GM18868 (cell line): ENCODE data around the gene USP30.
"Not testable (repeated sequence)": the region's sequence is repeated elsewhere in the genome, so short reads cannot be mapped to it uniquely, and the experiment has no call there.

Source experiments
- ATAC-seq: cut with Tn5 transposase; IDR thresholded peaks from one replicate; pipeline ENCODE4 v1.9.1; 2021; ENCODE audit warnings: mild to moderate bottlenecking, moderate library complexity; ENCODE audit not compliant: unreplicated experiment

USP30 gene, protein sequence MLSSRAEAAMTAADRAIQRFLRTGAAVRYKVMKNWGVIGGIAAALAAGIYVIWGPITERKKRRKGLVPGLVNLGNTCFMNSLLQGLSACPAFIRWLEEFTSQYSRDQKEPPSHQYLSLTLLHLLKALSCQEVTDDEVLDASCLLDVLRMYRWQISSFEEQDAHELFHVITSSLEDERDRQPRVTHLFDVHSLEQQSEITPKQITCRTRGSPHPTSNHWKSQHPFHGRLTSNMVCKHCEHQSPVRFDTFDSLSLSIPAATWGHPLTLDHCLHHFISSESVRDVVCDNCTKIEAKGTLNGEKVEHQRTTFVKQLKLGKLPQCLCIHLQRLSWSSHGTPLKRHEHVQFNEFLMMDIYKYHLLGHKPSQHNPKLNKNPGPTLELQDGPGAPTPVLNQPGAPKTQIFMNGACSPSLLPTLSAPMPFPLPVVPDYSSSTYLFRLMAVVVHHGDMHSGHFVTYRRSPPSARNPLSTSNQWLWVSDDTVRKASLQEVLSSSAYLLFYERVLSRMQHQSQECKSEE

DNA sequence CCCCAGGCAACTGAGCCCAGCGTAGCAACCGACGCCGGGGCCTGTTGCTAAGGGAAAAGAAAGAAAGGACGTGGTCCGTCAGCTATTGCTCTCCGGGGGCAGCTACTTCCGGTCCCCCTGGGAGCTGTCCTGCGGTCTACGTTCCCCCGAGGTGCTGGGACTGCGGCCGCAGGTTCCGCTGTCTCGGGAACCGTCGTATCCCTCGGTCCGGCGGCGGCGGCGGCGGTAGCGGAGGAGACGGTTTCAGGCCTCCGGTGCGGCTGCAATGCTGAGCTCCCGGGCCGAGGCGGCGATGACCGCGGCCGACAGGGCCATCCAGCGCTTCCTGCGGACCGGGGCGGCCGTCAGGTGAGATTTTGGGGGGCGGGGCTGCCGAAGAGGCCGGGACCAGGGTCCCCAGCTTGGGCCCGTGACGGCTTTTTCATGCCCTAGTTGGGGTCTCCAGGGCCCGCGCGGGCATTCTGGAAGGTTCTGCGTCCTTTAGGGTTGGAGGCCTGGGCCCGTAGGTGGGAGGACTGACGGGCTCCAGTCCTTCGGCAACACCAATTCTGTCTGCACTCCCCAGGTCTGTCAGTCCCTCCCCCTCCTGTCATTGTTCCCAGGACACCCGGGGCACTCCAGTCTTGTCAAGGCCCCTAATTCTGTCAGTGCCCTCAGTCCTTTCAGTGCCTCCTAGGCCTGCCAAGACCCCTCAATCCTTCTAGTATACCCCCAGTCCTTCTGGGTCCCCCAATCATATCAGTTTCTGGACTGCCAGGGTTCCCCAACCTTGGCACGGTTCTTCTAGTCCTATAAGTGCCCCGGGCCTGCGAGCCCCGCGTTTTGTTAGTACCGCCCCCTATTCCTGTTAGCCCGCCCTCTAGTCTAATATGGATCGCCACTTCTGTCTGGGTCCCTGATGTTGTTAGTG lies at the start of gene USP30:
USP30 (plus strand) TSS at position 163 of the 910 bp plus-strand sequence; CDS start at position 266, 103 bp downstream.
- ATAC-seq, result peak; percentile 79

DNA sequence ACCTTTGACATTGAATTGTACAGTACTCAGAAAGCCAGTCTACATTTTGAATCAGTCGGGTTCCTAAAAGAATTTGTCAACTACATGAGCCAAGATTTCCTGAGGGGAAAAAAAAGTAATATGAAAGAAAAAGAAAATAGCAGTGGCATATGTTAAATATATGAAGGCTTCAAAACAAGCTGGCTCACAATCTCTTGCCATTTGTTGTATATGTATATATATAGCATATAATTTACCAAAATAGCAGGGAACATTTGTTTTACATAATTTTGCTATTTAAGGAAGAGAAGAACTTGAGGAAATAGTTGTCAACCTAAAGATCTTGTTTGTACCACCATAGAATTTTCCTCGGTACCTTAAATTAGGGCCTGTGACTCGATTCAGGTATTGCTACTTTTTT lies 48.4 kb upstream of the USP30 start:
- ATAC-seq, result no peak

DNA sequence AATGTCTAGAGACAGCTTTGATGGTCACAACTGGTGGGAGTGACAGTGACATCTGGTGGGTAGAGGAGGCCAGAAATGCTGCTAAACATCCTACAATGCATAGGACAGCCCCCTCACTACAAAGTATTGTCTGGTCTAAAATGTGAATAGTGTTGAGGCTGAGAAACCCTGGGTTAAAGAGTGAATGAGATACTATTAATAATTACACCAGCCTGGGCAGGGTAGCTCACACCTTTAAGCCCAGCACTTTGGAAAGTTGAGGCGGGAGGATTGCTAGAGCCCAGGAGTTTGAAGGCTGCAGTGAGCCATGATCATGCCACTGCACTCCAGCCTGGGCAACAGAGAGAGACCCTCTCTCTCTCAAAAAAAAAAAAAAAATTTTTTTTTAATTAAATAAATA lies 42.6 kb upstream of the USP30 start:
- ATAC-seq, result no peak

DNA sequence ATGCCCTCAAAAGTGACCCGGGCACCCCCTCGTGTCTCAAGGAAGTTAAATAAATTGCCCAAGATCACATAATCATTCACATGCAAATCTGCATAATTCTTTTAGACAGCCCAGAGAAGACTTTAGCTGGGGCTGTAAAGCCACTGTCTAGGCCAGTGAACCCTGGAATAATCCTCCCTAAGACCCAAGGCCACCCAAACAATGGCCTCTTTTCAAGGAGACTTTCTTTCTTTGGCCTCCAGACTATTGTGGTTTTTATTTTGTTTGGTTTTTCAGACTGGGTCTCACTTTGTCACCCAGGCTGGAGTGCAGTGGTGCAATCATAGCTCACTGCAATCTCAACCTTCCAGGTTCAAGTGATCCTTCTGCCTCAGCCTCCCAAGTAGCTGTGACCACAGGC lies 42.1 kb upstream of the USP30 start:
- no peak for ATAC-seq

DNA sequence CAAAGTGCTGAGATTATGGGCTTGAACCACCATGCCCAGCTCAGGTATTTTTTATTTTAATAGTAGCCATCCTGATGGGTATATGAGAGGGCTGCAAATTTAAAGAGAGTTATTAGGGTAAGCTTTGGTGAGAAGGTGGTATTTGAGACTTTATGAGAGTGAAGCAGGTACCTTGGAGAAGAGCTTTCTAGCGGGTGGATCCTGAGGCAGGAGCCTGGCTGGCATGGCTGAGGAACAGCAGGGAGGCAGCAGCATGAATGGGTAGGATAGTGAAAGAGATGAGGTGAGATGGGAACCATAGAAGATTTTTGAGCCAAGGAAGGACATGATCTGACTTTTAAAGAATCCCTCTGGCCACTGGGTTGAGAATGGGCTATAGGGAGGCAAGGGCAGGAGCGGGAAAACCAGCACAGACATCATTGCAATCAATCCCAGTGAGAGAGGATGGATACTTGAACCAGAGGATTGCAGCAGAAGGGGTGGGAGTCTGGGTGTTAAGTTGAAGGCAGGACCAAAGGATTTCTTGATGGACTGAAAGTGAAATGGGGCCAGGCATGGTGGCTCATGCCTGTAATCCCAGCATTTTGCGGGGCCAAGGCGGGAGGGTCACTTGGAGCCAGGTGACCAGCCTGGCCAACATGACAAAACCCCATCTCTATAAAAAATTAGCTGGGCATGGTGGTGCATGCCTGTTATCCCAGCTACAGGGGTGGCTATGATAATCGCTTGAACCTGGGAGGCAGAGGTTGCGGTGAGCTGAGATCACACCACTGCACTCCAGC lies 37.2 kb upstream of the USP30 start:
- ATAC-seq, result no peak

DNA sequence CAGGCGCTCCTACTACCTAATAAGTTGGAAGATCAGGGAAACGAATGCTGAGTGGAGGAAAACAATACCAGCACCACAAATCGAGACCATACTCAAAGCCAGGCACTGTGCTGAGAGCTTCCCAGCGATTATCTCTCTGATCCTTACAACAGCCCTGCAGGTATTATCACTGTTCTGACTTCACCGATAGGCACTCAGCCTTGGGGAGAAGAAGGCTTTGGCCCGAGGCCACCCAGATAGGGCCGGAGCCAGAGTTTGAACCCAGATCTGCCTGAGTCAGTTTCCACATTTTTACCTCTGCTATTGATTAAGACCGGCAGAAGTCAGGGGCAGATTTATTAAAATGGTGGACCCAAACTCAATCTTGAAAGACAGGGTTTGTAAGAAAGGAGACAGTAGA lies 36.4 kb upstream of the USP30 start:
- no peak for ATAC-seq

DNA sequence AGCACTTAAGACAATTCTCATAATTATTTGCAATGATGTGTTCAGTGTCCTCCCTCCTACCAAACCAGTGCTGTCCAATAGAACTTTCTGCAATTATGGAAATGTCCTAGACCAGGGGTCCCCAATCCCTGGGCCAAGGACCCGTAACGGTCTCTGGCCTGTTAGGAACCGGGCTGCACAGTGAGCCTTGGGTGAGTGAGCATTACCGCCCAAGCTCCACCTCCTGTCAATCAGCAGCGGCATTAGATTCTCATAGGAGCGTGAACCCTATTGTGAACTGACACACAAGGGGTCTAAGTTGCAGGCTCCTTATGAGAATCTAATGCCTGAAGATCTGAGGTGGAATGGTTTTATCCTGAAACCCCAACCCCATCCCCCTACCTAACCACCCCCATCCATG lies 35.4 kb upstream of the USP30 start:
- no peak for ATAC-seq

DNA sequence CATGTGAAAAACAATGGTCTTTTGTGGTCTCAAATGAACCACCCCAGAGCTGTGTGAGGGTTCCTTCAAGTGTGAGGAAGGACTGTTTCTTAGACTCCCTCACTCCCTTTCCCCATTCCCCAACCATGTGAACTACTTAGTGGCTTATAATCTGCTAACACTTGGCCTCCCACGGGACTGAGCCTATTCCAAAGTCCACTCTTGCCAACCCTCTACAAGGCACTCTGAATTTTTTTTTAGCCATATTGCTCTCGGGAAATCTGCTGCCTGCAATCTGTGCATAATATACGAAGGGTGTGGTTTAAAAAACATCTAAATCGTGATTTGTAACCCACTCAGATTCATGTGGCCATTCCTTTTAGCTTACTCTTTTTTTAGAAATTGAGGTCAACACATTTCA lies 34.1 kb upstream of the USP30 start:
- no peak for ATAC-seq

DNA sequence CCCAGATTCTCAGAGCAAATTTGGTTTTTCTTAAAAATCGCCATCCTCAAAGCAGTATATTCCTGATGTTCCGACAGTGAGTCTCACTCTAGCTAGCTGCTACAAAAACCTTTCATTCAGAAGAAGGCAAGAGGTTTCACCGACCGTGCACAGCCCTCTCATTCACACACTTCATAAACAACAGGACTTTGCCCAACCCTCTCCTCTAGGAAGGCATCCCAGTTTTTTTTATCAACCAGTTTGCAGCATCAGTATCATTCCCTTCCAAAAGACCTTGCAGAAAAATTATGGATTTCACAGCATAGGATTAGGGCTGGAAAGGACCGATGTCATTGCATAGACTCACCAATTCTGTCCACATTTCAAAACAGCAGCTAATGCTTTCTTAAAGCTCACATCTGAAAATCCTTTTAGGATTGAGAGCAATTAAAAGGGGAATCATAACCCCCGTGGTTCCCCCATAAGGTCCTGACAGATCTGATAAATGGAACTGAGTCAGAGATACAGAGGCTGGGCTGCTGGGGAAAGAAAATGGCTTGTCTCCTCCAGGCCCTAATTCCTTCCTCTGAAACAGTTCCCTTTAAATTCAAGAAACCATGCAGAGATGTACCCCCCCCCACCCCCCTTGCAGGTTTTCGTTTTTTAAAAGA lies 32.1 kb upstream of the USP30 start:
- ATAC-seq, result no peak

DNA sequence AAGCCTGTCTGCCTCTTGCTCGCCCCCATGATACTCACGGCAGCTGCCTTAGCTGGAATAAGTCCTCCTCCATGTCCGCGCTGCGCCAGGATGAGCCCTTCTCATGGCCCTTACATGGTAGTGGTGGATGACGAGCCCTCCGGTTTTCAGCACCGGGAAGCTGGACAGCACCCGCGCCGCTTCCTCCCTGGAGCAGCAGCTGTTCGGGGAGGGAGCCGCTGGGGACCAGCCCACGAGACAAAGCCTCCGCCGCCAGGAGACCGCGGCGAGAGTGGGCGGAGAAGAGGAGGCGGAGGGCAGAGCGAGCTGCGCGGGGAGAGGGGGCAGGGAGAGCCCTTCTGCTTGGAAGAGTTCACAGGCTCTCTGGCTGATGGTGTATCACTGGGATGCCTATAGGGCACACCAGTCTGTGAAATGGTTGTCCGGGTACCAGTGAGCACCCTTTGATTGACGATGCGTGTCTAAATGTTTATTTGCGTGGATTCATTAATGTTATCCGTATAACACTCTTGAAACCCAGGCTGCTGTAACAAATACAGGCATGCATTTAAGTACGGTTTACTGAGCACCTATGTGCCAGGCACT lies 31.5 kb upstream of the USP30 start, which contains the start of gene SVOP:
SVOP (minus strand) TSS at position 273 of the 585 bp plus-strand sequence; CDS start at position 73, 200 bp downstream.
- ATAC-seq, result no peak

DNA sequence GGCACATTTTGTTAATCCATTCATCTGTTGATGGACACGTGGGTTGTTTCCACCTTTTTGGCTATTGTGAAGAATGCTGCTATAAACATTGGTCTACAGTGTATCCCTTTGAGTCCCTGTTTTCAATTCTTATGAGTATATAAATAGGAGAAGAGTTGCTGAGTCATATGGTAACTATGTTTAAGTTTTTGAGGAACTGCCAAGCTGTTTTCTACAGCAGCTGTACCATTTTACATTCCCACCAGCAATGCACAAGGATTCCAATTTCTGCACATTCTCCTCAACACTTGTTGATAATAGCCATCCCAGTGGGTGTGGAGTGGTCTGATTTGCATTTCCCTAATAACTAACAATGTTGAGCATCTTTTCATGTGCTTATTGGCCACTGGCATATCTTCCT lies 24.6 kb upstream of the USP30 start:
- ATAC-seq, result no peak

DNA sequence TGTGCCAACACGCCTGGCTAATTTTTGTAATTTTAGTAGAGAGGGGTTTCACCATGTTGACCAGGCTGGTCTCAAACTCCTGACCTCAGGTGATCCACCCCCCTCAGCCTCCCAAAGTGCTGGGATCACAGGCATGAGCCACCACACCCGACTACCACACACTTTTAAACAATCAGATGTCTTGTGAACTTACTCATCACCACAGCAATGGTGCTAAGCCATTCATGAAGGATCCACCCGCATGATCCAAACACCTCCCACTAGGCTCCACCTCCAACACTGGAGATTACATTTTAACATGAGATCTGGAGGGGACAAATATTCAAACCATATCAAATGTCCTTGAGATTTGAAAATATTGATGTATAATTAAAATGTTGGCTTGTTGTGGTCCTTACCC lies 23.8 kb upstream of the USP30 start:
- ATAC-seq, result not testable (repeated sequence)

DNA sequence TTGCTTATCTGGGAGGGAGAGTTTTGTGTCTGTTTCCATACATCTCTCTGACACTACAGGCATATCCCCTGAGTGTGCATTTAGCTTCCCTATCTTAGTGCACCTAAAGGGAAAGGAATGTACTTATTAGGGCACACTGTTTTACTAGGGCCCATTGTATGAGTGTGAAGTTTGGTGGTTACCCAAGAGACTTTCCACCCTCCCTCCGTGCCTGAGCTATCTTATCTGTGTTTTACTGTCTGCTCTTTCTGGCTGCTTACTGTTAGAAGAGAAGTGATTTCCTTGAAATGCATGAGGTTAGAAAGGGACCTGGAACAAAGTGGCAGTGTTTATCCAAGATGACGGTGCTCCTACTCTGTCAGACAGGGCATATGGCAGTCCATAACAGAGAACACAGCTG lies 23.0 kb upstream of the USP30 start:
- ATAC-seq, result no peak

DNA sequence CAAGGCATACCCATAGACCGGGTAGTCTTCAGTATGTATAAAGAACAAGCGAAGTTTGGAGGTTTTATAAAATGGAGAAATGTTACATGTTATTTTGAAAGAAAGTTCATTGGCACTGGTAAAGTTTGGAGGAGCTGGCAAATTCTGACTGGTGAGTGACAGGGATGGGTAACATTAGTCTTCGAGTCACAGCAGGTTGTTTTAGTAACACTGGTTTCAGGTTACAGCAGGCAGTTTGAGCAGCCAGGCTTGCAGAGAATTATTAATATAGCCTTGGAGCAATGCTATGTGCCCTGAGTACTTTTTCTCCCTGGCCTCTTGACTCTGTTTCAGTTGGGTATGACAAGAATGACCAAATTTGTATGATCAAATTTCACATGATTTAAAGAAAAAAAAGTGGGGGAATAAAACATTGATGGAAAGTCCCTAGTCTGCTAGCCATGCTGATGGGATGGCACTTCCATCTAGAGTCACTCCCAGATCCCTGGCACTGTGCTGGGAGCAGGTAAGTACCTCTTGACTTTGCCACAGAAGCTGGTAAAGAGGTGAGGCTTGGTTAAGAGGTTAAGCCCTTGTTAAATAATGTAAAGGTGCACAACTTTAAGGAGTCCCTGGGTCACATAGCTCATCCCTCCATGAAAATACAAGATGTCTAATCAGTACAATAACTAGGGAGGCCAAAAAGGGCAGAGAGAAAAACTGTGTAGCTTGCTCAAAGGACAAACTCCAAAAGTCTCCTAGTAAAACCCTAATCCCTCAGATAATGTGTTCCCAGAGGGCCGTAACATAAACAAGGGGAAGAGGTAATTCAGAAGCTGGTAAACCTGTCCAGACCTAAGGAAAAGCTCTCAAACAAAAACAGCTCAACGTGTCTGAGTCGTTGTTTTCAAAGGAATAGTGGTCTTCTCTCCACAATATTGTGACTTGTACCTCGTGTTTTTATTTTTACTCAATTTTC lies 18.9 kb upstream of the USP30 start:
- ATAC-seq, result no peak

DNA sequence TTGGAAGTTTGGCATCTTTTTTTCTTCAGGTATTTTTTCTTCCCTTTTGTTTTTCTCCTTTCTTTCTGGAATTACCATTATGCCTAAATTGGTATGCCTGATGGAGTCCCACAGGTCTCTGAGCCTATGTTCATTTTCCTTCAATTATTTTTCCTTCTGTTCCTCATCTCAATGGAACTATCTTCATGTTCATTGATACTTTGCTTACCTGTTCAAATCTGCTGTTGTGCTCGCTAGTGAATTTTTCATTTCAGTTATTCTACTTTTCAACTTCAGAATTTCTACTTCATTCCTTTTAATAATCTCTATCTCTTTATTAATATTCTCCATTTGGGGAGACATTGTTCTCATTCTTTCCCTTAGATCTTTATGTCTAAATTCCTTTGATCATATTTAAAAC lies 15.4 kb upstream of the USP30 start:
- ATAC-seq, result no peak

DNA sequence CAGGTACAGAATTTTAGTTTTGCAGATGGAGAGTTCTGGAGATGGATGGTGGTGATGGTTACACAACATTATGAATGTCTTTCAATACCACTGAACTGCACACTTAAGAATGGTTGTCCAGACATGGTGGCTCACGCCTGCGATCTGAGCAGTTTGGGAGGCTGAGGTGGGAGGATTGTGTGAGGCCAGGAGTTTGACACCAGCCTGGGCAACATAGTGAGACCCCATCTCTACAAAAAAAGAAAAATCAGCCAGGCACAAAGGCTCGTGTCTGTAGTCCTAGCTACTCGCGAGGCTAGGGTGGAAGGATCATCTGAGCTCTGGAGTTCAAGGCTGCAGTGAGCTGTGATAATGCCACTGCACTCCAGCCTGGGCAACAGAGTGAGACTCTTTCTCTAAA lies 8.1 kb upstream of the USP30 start:
- no peak for ATAC-seq

DNA sequence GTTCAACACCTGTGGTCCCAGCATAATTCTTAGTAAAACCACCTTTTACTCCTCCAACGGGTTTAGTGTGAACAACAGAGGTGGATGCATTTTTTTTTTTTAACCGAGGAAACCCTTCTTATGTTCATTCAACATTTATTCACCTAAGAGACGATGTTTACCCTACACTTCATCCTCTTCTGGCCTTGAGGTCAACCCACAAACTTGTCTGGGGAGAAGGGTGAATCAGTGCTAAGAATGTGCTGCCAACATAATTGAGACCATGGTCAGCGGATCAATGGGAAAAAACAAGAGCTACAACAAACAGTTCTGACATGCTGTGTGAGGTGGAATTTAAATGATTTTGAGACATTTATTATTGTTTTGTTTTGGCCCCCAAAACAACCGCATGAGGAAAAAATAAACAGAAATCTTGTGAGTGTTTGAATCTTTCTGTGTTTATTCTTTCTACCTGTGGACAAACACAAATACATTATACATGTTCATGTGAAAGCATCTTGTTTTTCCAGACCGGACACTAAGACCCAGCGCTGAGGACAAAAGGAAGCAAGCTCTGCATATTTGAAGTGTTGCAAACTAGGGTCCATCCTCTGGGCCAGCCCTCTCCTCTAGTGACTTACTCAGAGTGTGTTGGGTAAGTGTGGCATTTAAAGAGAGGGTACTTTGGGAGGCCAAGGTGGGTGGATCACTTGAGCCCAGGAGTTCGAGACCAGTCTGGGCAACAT lies 5.1 kb upstream of the USP30 start:
- no peak for ATAC-seq

DNA sequence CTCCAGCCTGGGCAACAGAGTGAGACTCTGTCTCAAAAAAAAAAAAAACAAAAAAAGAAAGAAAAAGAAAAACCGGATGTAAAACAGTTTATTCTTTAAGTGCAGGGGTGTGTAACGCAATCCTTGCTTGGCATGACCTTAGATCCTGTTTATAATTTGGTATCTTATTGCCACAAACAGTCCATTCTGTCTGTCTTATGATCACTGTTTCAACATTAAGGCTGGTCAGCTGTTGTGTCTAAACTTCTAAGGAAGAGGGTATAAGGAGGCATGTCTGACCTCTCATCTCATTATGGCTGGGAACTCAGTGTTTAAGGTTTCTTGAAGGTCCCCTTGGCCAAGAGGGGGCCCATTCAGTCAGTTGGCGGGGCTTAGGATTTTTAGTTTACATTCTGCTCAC lies 3.7 kb upstream of the USP30 start:
- ATAC-seq, result not testable (repeated sequence)
